Measurements from ENCODE around the gene RNASE13. TPM values are rescaled to one million over a fixed set of nuclear protein-coding genes. Genes with fewer than 3 reads are reported as not detected.

The RNASE13 gene, protein sequence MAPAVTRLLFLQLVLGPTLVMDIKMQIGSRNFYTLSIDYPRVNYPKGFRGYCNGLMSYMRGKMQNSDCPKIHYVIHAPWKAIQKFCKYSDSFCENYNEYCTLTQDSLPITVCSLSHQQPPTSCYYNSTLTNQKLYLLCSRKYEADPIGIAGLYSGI
- under 1 TPM in 1 of 4 donors, not detected in 3; 0.29 TPM for total RNA-seq

GRCh38 chr14:21034707-21035106, at the start of gene RNASE13:
Gene RNASE13, minus strand, starts transcription at chr14:21034807. Its CDS starts 519 bp downstream, at chr14:21034288.
- Histone ChIP-seq H3K27ac (no peak within 1 kb of the TSS), H3K4me3 (no peak within 1 kb of the TSS), H3K27me3 (no peaks in the 10 kb centered on the region), H3K36me3 (no peaks in the 10 kb centered on the region), H3K9me3 (no peaks in the 10 kb centered on the region), H3K4me1 (peaks cover 17% of the 10 kb centered on the region)
- WGBS = 76% methylated on average over 5 of the region's 5 CpGs
- DNase-seq (ENCODE audit: low spot score in 2 of 2) = no peak
- TF ChIP-seq, protein P1, sequence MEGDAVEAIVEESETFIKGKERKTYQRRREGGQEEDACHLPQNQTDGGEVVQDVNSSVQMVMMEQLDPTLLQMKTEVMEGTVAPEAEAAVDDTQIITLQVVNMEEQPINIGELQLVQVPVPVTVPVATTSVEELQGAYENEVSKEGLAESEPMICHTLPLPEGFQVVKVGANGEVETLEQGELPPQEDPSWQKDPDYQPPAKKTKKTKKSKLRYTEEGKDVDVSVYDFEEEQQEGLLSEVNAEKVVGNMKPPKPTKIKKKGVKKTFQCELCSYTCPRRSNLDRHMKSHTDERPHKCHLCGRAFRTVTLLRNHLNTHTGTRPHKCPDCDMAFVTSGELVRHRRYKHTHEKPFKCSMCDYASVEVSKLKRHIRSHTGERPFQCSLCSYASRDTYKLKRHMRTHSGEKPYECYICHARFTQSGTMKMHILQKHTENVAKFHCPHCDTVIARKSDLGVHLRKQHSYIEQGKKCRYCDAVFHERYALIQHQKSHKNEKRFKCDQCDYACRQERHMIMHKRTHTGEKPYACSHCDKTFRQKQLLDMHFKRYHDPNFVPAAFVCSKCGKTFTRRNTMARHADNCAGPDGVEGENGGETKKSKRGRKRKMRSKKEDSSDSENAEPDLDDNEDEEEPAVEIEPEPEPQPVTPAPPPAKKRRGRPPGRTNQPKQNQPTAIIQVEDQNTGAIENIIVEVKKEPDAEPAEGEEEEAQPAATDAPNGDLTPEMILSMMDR (IDR thresholded peaks at IDR 0.05) = no peak
- TF ChIP-seq POLR2A (IDR thresholded peaks at IDR 0.05) (no peak), EP300 (IDR thresholded peaks at IDR 0.05) (no peak), POLR2AphosphoS5 (IDR thresholded peaks at IDR 0.05) (no peak)

DNA sequence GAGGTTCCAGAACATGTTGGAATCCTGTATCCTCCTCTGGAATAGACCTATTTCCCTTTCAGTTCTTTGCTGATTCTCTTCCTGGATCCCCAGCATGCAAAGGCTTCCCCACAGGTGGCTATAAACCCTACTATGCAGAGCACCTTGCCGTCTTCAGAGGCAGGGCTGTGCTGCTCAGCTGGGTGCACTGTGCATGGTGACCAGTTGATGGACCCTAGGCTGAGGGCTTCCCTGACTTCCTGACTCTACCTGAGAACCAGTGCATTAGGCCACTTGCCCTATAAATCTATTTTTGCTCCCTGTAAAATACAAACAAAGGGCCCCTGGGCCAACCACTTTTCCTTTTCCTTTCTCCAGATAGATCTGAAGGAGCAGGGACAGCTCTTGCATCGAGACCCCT, 49.8 kb upstream of the RNASE13 start:
- TF ChIP-seq EP300 (IDR thresholded peaks at IDR 0.05) = no peak
- no peak for TF ChIP-seq POLR2A (IDR thresholded peaks at IDR 0.05)
- TF ChIP-seq, protein P1 (IDR thresholded peaks at IDR 0.05) = no peak
- no peak for TF ChIP-seq POLR2AphosphoS5 (IDR thresholded peaks at IDR 0.05)
- H3K36me3 ChIP-seq = peaks cover 71% of the 10 kb centered on the region
- no peak overlapping the region for H3K27ac ChIP-seq
- H3K9me3 ChIP-seq = no peaks in the 10 kb centered on the region
- H3K4me1 ChIP-seq = peaks cover 17% of the 10 kb centered on the region
- H3K27me3 ChIP-seq = no peaks in the 10 kb centered on the region
- no peak overlapping the region for H3K4me3 ChIP-seq
- no peak for DNase-seq (ENCODE audit: low spot score in 2 of 2)
- 58% methylated on average over 2 of the region's 2 CpGs for WGBS

DNA sequence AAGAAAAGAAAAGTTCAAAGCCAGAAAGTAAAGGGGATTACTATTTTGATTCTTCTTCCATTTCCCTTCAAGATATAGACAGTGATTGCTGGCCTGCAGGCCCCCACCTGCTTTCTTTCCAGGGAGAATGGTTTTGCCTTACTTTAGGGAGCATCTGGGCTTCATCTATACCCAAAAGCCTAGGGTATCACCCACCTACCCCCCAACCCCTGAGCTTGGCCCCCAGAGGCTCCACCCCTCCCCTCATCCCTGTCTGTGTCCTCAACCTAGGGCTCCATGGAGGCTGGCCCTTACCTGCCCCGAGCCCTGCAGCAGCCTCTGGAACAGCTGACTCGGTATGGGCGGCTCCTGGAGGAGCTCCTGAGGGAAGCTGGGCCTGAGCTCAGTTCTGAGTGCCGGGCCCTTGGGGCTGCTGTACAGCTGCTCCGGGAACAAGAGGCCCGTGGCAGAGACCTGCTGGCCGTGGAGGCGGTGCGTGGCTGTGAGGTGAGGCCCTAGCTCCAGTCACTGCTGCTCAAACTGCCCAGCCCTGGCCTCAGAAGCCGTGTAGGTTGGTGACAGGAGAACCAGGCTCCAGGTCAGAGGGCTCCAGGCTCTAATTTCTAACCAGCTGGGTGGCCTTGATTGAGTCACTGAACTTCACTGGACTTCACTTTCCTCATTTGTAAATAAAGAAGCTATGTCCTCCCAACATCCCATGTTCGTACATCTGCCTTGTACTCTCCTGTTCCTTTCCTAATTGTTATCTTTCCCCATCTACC, 49.1 kb upstream of the RNASE13 start:
- no peak overlapping the region for H3K4me3 ChIP-seq
- WGBS = 41% methylated on average over 10 of the region's 11 CpGs
- H3K4me1 ChIP-seq = peaks cover 17% of the 10 kb centered on the region
- no peaks in the 10 kb centered on the region for H3K27me3 ChIP-seq
- peaks cover 72% of the 10 kb centered on the region for H3K36me3 ChIP-seq
- no peak for TF ChIP-seq POLR2AphosphoS5 (IDR thresholded peaks at IDR 0.05)
- no peak for TF ChIP-seq POLR2A (IDR thresholded peaks at IDR 0.05)
- no peak for TF ChIP-seq EP300 (IDR thresholded peaks at IDR 0.05)
- TF ChIP-seq, protein P1 (IDR thresholded peaks at IDR 0.05) = no peak
- H3K27ac ChIP-seq = no peak overlapping the region
- no peaks in the 10 kb centered on the region for H3K9me3 ChIP-seq
- no peak for DNase-seq (ENCODE audit: low spot score in 2 of 2)

GRCh38 chr14:21081521-21082142, 47.0 kb upstream of the RNASE13 start:
- Histone ChIP-seq H3K4me3 (no peak overlapping the region), H3K4me1 (peaks cover 13% of the 10 kb centered on the region), H3K9me3 (no peaks in the 10 kb centered on the region), H3K27me3 (no peaks in the 10 kb centered on the region), H3K27ac (no peak overlapping the region), H3K36me3 (peaks cover 75% of the 10 kb centered on the region)
- DNase-seq (ENCODE audit: low spot score in 2 of 2) = no peak
- WGBS = 89% methylated on average over 9 of the region's 30 CpGs
- no peak for TF ChIP-seq POLR2A (IDR thresholded peaks at IDR 0.05)
- TF ChIP-seq EP300 (IDR thresholded peaks at IDR 0.05) = no peak
- TF ChIP-seq, protein P1 (IDR thresholded peaks at IDR 0.05) = no peak
- no peak for TF ChIP-seq POLR2AphosphoS5 (IDR thresholded peaks at IDR 0.05)

- no peak for DNase-seq (ENCODE audit: low spot score in 2 of 2)
- WGBS = 85% methylated on average over 10 of the region's 10 CpGs
- TF ChIP-seq POLR2A (IDR thresholded peaks at IDR 0.05) = no peak
- TF ChIP-seq, protein P1 (IDR thresholded peaks at IDR 0.05) = no peak
- no peak for TF ChIP-seq POLR2AphosphoS5 (IDR thresholded peaks at IDR 0.05)
- no peak overlapping the region for H3K27ac ChIP-seq
- no peaks in the 10 kb centered on the region for H3K9me3 ChIP-seq
- H3K4me3 ChIP-seq = no peak overlapping the region
- no peaks in the 10 kb centered on the region for H3K27me3 ChIP-seq
- peaks cover 74% of the 10 kb centered on the region for H3K36me3 ChIP-seq
- H3K4me1 ChIP-seq = no peaks in the 10 kb centered on the region
Observed at GRCh38 chr14:21078726-21079125, 44.1 kb upstream of the RNASE13 start.

All from suprapubic skin (tissue), 4 donors.